ENCODE results near the gene ARHGAP24. TPM values are rescaled to one million over a fixed set of nuclear protein-coding genes. Genes with fewer than 3 reads are reported as not detected.
"Not testable (repeated sequence)": the region's sequence is repeated elsewhere in the genome, so short reads cannot be mapped to it uniquely, and the experiment has no call there.

Gene ARHGAP24
- total RNA-seq, 2 experiments from 2014 or later: not detected

DNA sequence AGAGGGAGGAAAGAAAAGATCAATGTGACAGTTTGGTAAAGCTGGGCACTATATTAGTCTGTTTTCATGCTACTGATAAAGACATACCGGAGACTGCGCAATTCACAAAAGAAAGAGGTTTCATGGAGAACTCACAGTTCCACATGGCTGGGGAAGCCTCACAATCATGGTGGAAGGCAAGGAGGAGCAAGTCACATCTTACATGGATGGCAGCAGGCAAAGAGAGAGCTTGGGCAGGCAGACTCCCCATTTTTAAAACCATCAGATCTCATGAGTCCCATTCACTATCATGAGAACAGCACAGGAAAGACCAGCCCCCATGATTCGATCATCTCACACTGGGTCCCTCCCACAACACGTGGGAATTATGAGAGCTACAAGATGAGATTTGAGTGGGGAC is 490.1 kb downstream of the ARHGAP24 start:
- H3K27ac Mint-ChIP-seq; DNase-seq; H3K4me3 Mint-ChIP-seq; POLR2A ChIA-PET; H3K27me3 Mint-ChIP-seq; H3K9me3 Mint-ChIP-seq; H3K36me3 Mint-ChIP-seq; H3K4me1 Mint-ChIP-seq (ENCODE audit: low read depth): not testable (repeated sequence)
- intact Hi-C loops (cut with micrococcal nuclease): loop anchor here (10.0 kb wide), 1 partner anchor 820 kb away; no protein-coding TSS in a partner anchor
- CTCF ChIA-PET: interaction anchor here (0.6 kb wide), 1 partner anchor 541 kb away, joined by 4 read pairs; no protein-coding TSS in a partner anchor

DNA sequence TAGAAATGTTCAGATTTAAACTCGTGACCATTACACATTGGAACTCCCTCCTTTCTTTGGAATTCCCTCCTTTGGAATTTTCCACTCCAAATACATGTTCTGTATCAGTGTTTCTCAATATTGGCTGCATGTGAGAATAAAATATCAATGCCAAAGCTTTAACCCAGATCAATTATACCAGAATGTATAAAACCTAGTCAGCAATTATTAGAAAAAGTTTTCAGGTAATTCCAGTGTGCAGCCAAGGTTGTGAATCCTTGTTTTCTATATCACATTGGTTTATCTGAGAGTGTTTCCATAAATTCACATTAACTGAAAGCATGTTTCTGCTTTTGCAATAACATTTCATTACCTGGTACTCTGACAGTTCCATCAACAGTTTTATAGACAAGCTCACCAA is 490.6 kb downstream of the ARHGAP24 start:
- intact Hi-C loops (cut with micrococcal nuclease): loop anchor here (10.0 kb wide), 1 partner anchor 821 kb away; no protein-coding TSS in a partner anchor
- Mint-ChIP-seq H3K27me3 (no peaks in the 10 kb centered on the region), H3K9me3 (peaks cover 2% of the 10 kb centered on the region), H3K27ac (no peak overlapping the region), H3K4me1 (ENCODE audit: low read depth) (no peaks in the 10 kb centered on the region), H3K4me3 (no peak overlapping the region), H3K36me3 (no peaks in the 10 kb centered on the region)
- DNase-seq: no peak
- ChIA-PET POLR2A (no interaction called here), CTCF (no interaction called here)

DNA sequence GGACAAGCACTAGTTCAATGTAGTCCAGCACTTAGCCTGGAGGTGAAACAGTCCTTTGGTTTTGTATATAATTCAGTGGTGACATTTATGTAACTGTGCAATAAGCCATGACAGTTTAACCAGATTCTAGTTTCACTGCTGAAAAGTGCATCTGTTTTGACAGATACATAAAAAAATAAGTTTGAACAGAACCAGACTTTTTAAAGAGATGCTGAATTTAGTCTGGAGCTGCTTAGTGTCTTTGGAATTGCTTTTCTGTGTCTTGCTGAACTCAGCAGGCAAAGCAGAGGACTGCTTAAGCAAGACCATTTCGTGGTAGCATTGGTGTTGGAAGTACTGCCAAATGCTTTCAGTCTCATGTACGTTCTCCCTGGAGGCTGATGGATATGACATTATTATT is 491.4 kb downstream of the ARHGAP24 start:
- Mint-ChIP-seq H3K4me3 (no peak overlapping the region), H3K27ac (no peak overlapping the region), H3K36me3 (no peaks in the 10 kb centered on the region), H3K4me1 (ENCODE audit: low read depth) (no peaks in the 10 kb centered on the region), H3K9me3 (peaks cover 2% of the 10 kb centered on the region), H3K27me3 (no peaks in the 10 kb centered on the region)
- DNase-seq: no peak
- POLR2A ChIA-PET: no interaction called here
- CTCF ChIA-PET: no interaction called here
- intact Hi-C loops (cut with micrococcal nuclease): loop anchor here (10.0 kb wide), 1 partner anchor 822 kb away; no protein-coding TSS in a partner anchor

DNA sequence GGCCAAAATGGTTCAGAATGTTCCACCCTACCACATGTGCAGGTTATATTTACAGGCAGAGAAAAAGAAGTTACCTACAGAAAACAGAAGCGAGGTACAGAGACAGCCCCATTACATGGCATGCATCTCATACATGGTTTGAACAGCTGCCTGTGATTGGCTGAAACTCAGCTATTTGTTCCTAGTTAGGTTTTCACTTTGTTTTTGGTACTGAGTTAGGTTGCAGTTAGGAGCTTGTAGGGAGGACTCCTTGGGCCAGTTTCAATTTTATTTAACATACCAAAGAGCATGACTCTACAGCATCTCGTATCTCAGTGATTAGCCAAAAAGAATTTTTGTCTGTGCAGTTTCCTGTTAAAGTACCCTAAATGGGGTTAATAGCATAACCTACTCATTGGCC is 492.9 kb downstream of the ARHGAP24 start:
- no peaks in the 10 kb centered on the region for H3K27me3 Mint-ChIP-seq
- ChIA-PET POLR2A (no interaction called here), CTCF (no interaction called here)
- no peak overlapping the region for H3K27ac Mint-ChIP-seq
- no peaks in the 10 kb centered on the region for H3K36me3 Mint-ChIP-seq
- intact Hi-C loops (cut with micrococcal nuclease): loop anchor here (10.0 kb wide), 1 partner anchor 823 kb away; no protein-coding TSS in a partner anchor
- no peak overlapping the region for H3K4me3 Mint-ChIP-seq
- H3K4me1 Mint-ChIP-seq (ENCODE audit: low read depth): no peaks in the 10 kb centered on the region
- no peak for DNase-seq
- peaks cover 2% of the 10 kb centered on the region for H3K9me3 Mint-ChIP-seq

DNA sequence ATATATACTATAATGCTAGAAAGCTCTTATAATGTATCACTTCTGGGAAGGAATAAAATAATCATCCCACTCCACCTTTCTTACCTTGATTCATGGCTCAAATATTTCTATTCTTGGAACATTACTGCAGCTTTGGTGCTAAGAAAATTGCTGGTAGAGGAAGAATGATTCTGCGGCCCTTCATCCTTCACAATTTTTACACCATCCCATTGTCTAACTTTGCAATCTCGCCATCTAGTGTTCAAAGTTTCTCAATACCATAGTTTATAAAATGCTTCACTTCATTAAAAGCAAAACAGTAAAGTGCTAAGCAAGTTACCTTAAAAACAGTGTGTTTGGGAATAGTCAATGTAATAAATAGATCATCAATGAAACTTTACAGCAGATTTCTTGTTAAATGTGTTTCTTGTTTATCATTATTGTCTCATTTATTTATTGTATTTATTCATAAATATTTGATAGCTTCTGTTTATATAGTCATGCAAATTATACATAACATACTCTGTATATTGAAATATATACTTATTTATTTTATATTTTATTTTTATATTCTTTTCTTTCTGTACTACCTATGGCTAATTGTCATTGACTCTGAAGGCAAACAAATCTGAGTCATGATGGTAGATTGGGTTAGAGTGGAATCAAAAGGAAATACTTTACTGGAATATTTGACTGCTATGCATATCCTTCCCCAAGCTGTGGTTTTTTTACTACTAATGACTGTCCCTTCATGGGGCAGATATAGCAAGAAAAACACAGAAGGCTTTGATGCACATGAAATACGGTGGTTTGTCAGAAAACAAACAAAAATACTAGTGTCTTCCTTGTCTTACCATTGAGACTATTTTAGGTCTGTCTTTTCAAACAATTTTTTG is 494.2 kb downstream of the ARHGAP24 start:
- H3K9me3 Mint-ChIP-seq: peaks cover 2% of the 10 kb centered on the region
- no peak overlapping the region for H3K4me3 Mint-ChIP-seq
- no peaks in the 10 kb centered on the region for H3K36me3 Mint-ChIP-seq
- no peaks in the 10 kb centered on the region for H3K4me1 Mint-ChIP-seq (ENCODE audit: low read depth)
- ChIA-PET CTCF (interaction anchor here (0.6 kb wide), 1 partner anchor 1015 kb away, joined by 6 read pairs; no protein-coding TSS in a partner anchor), POLR2A (no interaction called here)
- no peak overlapping the region for H3K27ac Mint-ChIP-seq
- H3K27me3 Mint-ChIP-seq: no peaks in the 10 kb centered on the region
- DNase-seq: no peak
- intact Hi-C loops (cut with micrococcal nuclease): loop anchor here (10.0 kb wide), 1 partner anchor 824 kb away; no protein-coding TSS in a partner anchor

DNA sequence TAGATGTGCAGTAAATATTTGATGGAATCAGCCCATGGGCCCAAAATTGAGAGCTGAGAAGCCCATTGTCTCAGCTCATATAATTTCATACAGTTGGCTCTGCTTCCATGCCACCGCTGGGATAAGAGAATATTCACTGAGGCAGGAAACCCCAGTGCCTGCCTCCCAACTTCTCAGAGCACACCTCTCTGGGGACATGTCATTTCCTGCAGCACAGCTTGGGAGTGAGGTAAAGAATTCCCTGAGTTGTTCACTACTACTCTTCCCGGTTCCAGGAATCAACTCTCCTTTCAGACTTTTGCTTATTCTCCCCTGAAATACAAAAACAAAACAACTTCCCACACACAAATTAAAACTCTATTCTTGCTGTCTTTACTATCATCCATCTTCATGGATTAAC is 495.6 kb downstream of the ARHGAP24 start:
- CTCF ChIA-PET: no interaction called here
- Mint-ChIP-seq H3K27ac (no peak overlapping the region), H3K27me3 (no peaks in the 10 kb centered on the region), H3K36me3 (no peaks in the 10 kb centered on the region), H3K9me3 (no peaks in the 10 kb centered on the region), H3K4me1 (ENCODE audit: low read depth) (no peaks in the 10 kb centered on the region), H3K4me3 (no peak overlapping the region)
- no peak for DNase-seq
- intact Hi-C loops (cut with micrococcal nuclease): no loop called here
- POLR2A ChIA-PET: no interaction called here

DNA sequence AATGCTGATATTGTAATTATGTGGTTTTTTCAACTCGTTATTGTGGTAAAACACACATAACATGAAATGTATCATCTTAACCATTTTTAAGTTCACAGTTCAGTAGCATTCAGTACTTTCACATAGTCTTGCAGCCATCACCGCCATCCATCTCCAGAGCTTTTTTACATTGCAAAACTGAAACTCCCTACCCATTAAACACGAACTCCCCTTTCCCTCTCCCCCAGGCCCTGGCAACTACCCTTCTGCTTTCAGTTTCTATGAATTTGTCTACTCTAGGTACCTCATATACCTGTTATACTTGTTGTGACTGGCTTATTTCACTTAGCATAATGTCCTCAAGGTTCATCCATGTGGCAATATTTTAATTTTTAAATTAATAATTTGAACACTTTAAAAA is 504.3 kb downstream of the ARHGAP24 start:
- CTCF ChIA-PET: interaction anchor here (0.7 kb wide), 1 partner anchor 13 kb away, joined by 3 read pairs; no protein-coding TSS in a partner anchor
- Mint-ChIP-seq H3K27ac (no peak overlapping the region), H3K9me3 (no peaks in the 10 kb centered on the region), H3K4me1 (ENCODE audit: low read depth) (no peaks in the 10 kb centered on the region), H3K27me3 (peaks cover 2% of the 10 kb centered on the region), H3K4me3 (no peak overlapping the region), H3K36me3 (no peaks in the 10 kb centered on the region)
- no peak for DNase-seq
- POLR2A ChIA-PET: no interaction called here
- intact Hi-C loops (cut with micrococcal nuclease): no loop called here

DNA sequence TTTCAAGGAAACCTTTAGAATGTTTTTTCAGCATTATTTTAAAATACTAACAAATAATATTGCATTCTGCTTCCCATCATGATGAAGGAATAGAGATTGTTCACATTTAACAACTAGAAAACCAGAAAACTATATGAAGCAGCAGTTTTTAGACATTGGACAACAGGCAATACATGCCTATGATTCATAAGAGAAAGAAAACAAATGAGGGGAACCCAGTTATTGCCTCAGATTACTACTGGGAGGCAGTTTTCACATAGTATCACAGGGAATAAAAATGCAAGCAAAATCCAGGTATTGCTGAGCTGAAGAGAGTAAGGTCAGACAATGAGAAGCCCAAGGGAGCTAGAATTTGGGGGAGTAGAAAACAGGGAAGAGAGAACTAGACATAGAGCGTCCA is 511.3 kb downstream of the ARHGAP24 start:
- Mint-ChIP-seq H3K27ac (no peak overlapping the region), H3K27me3 (no peaks in the 10 kb centered on the region), H3K9me3 (no peaks in the 10 kb centered on the region), H3K4me3 (no peak overlapping the region), H3K36me3 (no peaks in the 10 kb centered on the region), H3K4me1 (ENCODE audit: low read depth) (no peaks in the 10 kb centered on the region)
- ChIA-PET POLR2A (no interaction called here), CTCF (no interaction called here)
- intact Hi-C loops (cut with micrococcal nuclease): no loop called here
- DNase-seq: no peak

DNA sequence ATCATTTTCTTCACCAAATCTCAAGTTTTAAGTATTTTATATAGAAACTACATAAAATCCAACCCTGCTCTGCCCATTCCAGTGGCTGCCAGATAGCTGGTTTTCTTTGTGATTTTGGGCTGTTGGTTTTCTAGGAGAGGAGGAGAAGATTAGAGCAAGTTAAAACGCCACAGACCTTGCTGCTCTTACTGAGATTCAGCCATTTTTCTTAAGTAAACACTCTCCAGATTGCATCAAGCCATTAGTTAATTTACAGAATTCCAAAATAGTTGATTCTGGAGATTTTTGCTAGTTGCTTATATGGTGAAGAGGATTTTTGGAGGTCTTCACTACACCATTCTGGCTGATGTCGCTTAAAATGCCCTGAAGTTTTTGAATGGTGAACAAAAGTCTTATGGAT is 518.7 kb downstream of the ARHGAP24 start:
- H3K4me1 Mint-ChIP-seq (ENCODE audit: low read depth): no peaks in the 10 kb centered on the region
- intact Hi-C loops (cut with micrococcal nuclease): no loop called here
- CTCF ChIA-PET: interaction anchor here (1.0 kb wide), 1 partner anchor 20 kb away, joined by 3 read pairs; no protein-coding TSS in a partner anchor
- H3K9me3 Mint-ChIP-seq: peaks cover 2% of the 10 kb centered on the region
- POLR2A ChIA-PET: no interaction called here
- H3K36me3 Mint-ChIP-seq: no peaks in the 10 kb centered on the region
- DNase-seq: no peak
- H3K27me3 Mint-ChIP-seq: no peaks in the 10 kb centered on the region
- no peak overlapping the region for H3K27ac Mint-ChIP-seq
- no peak overlapping the region for H3K4me3 Mint-ChIP-seq

DNA sequence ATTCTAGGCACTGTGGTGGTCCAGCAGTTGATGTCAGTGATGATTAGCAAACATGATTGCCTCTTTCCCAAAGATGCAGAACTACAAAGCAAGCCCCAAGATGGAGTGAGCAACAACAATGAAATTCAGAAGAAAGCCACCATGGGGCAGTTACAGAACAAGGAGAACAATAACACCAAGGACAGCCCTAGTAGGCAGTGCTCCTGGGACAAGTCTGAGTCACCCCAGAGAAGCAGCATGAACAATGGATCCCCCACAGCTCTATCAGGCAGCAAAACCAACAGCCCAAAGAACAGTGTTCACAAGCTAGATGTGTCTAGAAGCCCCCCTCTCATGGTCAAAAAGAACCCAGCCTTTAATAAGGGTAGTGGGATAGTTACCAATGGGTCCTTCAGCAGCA is 519.6 kb downstream of the ARHGAP24 start:
- no peaks in the 10 kb centered on the region for H3K4me1 Mint-ChIP-seq (ENCODE audit: low read depth)
- CTCF ChIA-PET: no interaction called here
- POLR2A ChIA-PET: no interaction called here
- no peaks in the 10 kb centered on the region for H3K36me3 Mint-ChIP-seq
- H3K9me3 Mint-ChIP-seq: peaks cover 2% of the 10 kb centered on the region
- no peaks in the 10 kb centered on the region for H3K27me3 Mint-ChIP-seq
- H3K4me3 Mint-ChIP-seq: no peak overlapping the region
- DNase-seq: no peak
- H3K27ac Mint-ChIP-seq: no peak overlapping the region
- intact Hi-C loops (cut with micrococcal nuclease): no loop called here

DNA sequence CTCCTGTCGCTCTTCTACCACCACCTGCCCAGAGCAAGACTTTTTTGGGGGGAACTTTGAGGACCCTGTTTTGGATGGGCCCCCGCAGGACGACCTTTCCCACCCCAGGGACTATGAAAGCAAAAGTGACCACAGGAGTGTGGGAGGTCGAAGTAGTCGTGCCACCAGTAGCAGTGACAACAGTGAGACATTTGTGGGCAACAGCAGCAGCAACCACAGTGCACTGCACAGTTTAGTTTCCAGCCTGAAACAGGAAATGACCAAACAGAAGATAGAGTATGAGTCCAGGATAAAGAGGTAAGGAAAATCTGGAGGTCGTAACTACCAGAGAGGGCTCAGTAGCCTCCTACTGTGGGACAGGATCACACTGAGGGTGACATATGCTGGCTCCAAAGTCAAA is 520.4 kb downstream of the ARHGAP24 start:
- ChIA-PET POLR2A (no interaction called here), CTCF (no interaction called here)
- no peak for DNase-seq
- H3K27ac Mint-ChIP-seq: no peak overlapping the region
- no peaks in the 10 kb centered on the region for H3K4me1 Mint-ChIP-seq (ENCODE audit: low read depth)
- intact Hi-C loops (cut with micrococcal nuclease): no loop called here
- no peaks in the 10 kb centered on the region for H3K36me3 Mint-ChIP-seq
- no peak overlapping the region for H3K4me3 Mint-ChIP-seq
- no peaks in the 10 kb centered on the region for H3K27me3 Mint-ChIP-seq
- H3K9me3 Mint-ChIP-seq: peaks cover 2% of the 10 kb centered on the region

DNA sequence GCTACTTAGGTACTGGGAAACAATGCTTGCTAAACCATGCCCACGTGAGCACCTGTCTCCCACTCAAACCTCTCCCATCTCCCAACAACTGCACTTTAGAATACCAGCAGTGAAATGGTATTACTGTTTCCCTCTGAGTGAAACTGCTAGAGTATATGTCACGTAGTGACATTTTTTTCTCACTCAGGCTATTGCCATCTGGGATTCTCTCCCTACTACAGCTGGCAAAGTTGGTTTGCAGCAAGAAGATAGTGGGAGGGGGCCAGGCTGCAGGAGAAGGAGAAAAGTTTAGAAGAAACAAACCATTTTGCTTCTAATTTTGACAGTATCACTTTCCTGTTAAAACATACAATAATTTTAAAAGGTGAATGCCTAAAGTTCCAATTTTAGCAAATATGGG is 526.6 kb downstream of the ARHGAP24 start:
- Mint-ChIP-seq H3K9me3 (no peaks in the 10 kb centered on the region), H3K4me1 (ENCODE audit: low read depth) (no peaks in the 10 kb centered on the region), H3K4me3 (no peak overlapping the region), H3K27ac (no peak overlapping the region), H3K27me3 (no peaks in the 10 kb centered on the region), H3K36me3 (no peaks in the 10 kb centered on the region)
- CTCF ChIA-PET: no interaction called here
- no peak for DNase-seq
- POLR2A ChIA-PET: no interaction called here
- intact Hi-C loops (cut with micrococcal nuclease): no loop called here

DNA sequence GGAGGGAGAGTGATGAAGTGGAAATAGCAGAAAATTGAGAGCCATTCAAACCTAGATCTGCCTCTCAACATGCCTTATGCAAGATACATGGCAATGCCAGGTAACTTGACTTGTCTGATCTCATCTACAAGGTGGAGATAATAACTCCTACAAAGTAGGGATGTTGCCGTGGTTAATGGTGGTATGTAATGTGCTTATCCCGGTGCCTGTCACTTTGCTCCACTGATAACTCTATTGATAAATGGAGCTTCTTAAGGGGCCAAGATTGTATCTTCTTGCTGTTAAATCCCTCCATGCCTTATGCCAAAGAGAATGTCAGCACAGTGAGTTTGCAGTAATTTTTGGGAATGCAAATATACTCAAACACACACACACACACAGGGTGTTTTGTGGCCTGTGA is 529.1 kb downstream of the ARHGAP24 start:
- Mint-ChIP-seq H3K4me3 (no peak overlapping the region), H3K36me3 (no peaks in the 10 kb centered on the region), H3K27ac (no peak overlapping the region), H3K4me1 (ENCODE audit: low read depth) (no peaks in the 10 kb centered on the region), H3K9me3 (no peaks in the 10 kb centered on the region), H3K27me3 (no peaks in the 10 kb centered on the region)
- intact Hi-C loops (cut with micrococcal nuclease): no loop called here
- DNase-seq: no peak
- ChIA-PET CTCF (no interaction called here), POLR2A (no interaction called here)
